Calu3 (cell line): ENCODE results near the gene ARHGAP42. TPM values are rescaled to one million over a fixed set of nuclear protein-coding genes. Genes with fewer than 3 reads are reported as not detected.

Experiments
- BruUV-seq: library from RNA; stranded (reverse); fragments of 400-500 nt; replicated peaks from 2 replicates; lab custom pipeline; 2021; lab: Mats Ljungman, UMichigan
- CTCF ChIA-PET: fragments of 300-600 bp; sonication (Branson Sonifier 250); formaldehyde crosslinking; loops from one replicate; lab custom pipeline; 2022; ENCODE audit warnings: antibody characterized with exemption; lab: Charles Lee
- DNase-seq: peaks from one replicate; pipeline ENCODE4 v3.0.0; 2022
- H3K27ac Mint-ChIP-seq: one replicate; pipeline ENCODE4 v1.8.0; 2022; ENCODE audit warnings: mixed read lengths; ENCODE audit not compliant: unreplicated experiment
- H3K27me3 Mint-ChIP-seq: one replicate; pipeline ENCODE4 v1.8.0; 2022; ENCODE audit warnings: mixed read lengths; ENCODE audit not compliant: unreplicated experiment
- H3K36me3 Mint-ChIP-seq: one replicate; pipeline ENCODE4 v1.8.0; 2022; ENCODE audit warnings: mild to moderate bottlenecking, moderate library complexity, mixed read lengths; ENCODE audit not compliant: insufficient read depth, unreplicated experiment
- H3K4me1 Mint-ChIP-seq: one replicate; pipeline ENCODE4 v1.8.0; 2022; ENCODE audit warnings: mild to moderate bottlenecking, low read depth, mixed read lengths; ENCODE audit not compliant: unreplicated experiment
- H3K4me3 Mint-ChIP-seq: one replicate; pipeline ENCODE4 v1.8.0; 2022; ENCODE audit warnings: mild to moderate bottlenecking, low read depth, moderate library complexity, mixed read lengths; ENCODE audit not compliant: unreplicated experiment
- H3K9me3 Mint-ChIP-seq: one replicate; pipeline ENCODE4 v1.8.0; 2022; ENCODE audit warnings: low read depth, mixed read lengths; ENCODE audit not compliant: unreplicated experiment
- intact Hi-C: fragments of 100-400 bp; cut with micrococcal nuclease; formaldehyde crosslinking; loops from one replicate; pipeline ENCODE4 v1.10.0; 2022; ENCODE audit not compliant: unreplicated experiment
- total RNA-seq: library from RNA; stranded (reverse); gene quantifications from 2 replicates; pipeline ENCODE4 v1.2.3, GENCODE V29; 2022
- TF ChIP-seq, protein P1 (sequence below): fragments of 200-600 bp; IDR thresholded peaks from one replicate; pipeline ENCODE4 v1.8.0; 2022; ENCODE audit warnings: antibody characterized with exemption; ENCODE audit not compliant: unreplicated experiment

Gene ARHGAP42
- total RNA-seq, 1 experiment from 2014 or later = 10.3 TPM

GRCh38 chr11:100705447-100705846, 18.4 kb downstream of the ARHGAP42 start:
- TF ChIP-seq, protein P1, sequence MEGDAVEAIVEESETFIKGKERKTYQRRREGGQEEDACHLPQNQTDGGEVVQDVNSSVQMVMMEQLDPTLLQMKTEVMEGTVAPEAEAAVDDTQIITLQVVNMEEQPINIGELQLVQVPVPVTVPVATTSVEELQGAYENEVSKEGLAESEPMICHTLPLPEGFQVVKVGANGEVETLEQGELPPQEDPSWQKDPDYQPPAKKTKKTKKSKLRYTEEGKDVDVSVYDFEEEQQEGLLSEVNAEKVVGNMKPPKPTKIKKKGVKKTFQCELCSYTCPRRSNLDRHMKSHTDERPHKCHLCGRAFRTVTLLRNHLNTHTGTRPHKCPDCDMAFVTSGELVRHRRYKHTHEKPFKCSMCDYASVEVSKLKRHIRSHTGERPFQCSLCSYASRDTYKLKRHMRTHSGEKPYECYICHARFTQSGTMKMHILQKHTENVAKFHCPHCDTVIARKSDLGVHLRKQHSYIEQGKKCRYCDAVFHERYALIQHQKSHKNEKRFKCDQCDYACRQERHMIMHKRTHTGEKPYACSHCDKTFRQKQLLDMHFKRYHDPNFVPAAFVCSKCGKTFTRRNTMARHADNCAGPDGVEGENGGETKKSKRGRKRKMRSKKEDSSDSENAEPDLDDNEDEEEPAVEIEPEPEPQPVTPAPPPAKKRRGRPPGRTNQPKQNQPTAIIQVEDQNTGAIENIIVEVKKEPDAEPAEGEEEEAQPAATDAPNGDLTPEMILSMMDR = no peak
- Mint-ChIP-seq H3K9me3 (no peaks in the 10 kb centered on the region), H3K27ac (no peak overlapping the region), H3K27me3 (no peaks in the 10 kb centered on the region), H3K4me3 (no peak overlapping the region), H3K4me1 (peaks cover 13% of the 10 kb centered on the region), H3K36me3 (no peaks in the 10 kb centered on the region)
- DNase-seq = no peak
- intact Hi-C loops = no loop called here
- BruUV-seq = no TSS peak
- CTCF ChIA-PET = interaction anchor here (1.0 kb wide), 1 partner anchor 10 kb away, joined by 3 read pairs; no protein-coding TSS in a partner anchor

GRCh38 chr11:100706179-100706578, 19.1 kb downstream of the ARHGAP42 start:
- Mint-ChIP-seq H3K27me3 (no peaks in the 10 kb centered on the region), H3K27ac (no peak overlapping the region), H3K4me3 (no peak overlapping the region), H3K4me1 (peaks cover 13% of the 10 kb centered on the region), H3K9me3 (no peaks in the 10 kb centered on the region), H3K36me3 (no peaks in the 10 kb centered on the region)
- DNase-seq = no peak
- intact Hi-C loops = no loop called here
- CTCF ChIA-PET = no interaction called here
- TF ChIP-seq, protein P1 = no peak
- no TSS peak for BruUV-seq

DNA sequence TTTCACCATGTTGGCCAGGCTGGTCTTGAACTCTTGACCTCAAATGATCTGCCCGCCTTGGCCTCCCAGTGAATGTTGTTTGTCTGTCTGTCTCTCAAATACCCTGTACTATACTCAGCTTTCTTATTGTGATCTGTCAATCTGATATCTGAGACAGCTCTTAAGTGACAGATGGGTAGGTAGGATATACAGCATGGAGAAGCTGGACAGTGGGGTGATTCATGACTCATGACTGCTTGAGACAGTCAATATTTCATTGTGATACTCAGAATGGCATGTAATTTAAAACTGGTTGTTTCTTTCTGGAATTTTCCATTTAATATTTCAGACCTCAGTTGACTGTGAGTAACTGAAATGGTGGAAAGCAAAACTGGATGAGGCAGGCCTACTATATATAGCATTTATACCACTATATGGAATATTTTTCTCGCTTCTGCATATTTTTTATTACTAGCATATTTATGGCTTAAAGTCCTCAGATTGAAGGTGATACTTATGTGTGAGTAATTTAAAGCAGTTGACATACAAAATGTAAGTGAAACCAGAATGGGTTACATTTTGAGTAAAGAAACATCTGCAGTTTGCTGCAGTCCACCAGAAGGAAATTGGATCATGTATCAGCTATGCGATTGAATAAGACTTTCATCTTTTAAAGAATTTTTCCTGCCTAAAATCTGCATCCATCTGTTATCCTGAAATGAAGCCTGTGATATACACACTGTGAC, 22.3 kb downstream of the ARHGAP42 start:
- Mint-ChIP-seq H3K36me3 (no peaks in the 10 kb centered on the region), H3K27me3 (no peaks in the 10 kb centered on the region), H3K4me3 (no peak overlapping the region), H3K27ac (no peak overlapping the region), H3K4me1 (peaks cover 15% of the 10 kb centered on the region), H3K9me3 (no peaks in the 10 kb centered on the region)
- intact Hi-C loops = no loop called here
- TF ChIP-seq, protein P1 = no peak
- no TSS peak for BruUV-seq
- CTCF ChIA-PET = interaction anchor here (0.9 kb wide), 2 partner anchors 10 to 119 kb away, joined by 3 to 4 read pairs; no protein-coding TSS in a partner anchor
- DNase-seq = no peak

- BruUV-seq = no TSS peak
- Mint-ChIP-seq H3K36me3 (no peaks in the 10 kb centered on the region), H3K4me3 (no peak overlapping the region), H3K27ac (no peak overlapping the region), H3K9me3 (no peaks in the 10 kb centered on the region), H3K27me3 (no peaks in the 10 kb centered on the region), H3K4me1 (peaks cover 10% of the 10 kb centered on the region)
- TF ChIP-seq, protein P1 = no peak
- CTCF ChIA-PET = interaction anchor here (0.7 kb wide), 1 partner anchor 64 kb away, joined by 4 read pairs; no protein-coding TSS in a partner anchor
- DNase-seq = no peak
- intact Hi-C loops = no loop called here
Measured at GRCh38 chr11:100711984-100712383, 24.9 kb downstream of the ARHGAP42 start.
